ENCODE data around the gene TMEM187. TPM values are rescaled to one million over a fixed set of nuclear protein-coding genes. Genes with fewer than 3 reads are reported as not detected.
A peak's percentile ranks its signal among the peaks of the same experiment; 100 is the strongest.

The TMEM187 gene
- total and polyA plus RNA-seq, 4 donors = 1.8 to 11.4 (median 5.9) TPM

GRCh38 chrX:154010330-154011087 is 38.0 kb downstream of the TMEM187 start:
- TF ChIP-seq CTCF (IDR thresholded peaks at IDR 0.05; ENCODE audit: control extremely low read depth, extremely low read depth) = no peak
- Histone ChIP-seq H3K4me3 (no peak overlapping the region), H3K4me1 (ENCODE audit: control insufficient read depth in 5 of 5, insufficient read depth in 5 of 5, low read length in 5 of 5) (peaks cover 0 to 5% (median 0%) of the 10 kb centered on the region in 5 donors), H3K9me3 (ENCODE audit: control insufficient read depth in 4 of 4, insufficient read depth in 3 of 4, low read length in 3 of 4) (peaks cover 0 to 5% (median 0%) of the 10 kb centered on the region in 4 donors), H3K36me3 (ENCODE audit: control insufficient read depth in 4 of 4, insufficient read depth in 4 of 4, low read length in 4 of 4) (peaks cover 0 to 7% (median 0%) of the 10 kb centered on the region in 4 donors), H3K27me3 (ENCODE audit: control insufficient read depth in 3 of 3, insufficient read depth in 3 of 3, low read length in 2 of 3) (no peaks in the 10 kb centered on the region), H3K9ac (ENCODE audit: insufficient read depth in 1 of 2, low read length in 2 of 2) (no peak overlapping the region), H3K27ac (ENCODE audit: low read depth in 1 of 2, low read length in 1 of 2) (peak overlapping the region in 1 of 2 donors; percentile 79)
- peak in 1 of 3 donors; percentile 53 for DNase-seq
- ATAC-seq (ENCODE audit: insufficient read depth, low FRiP score) = no peak
- 66 to 79% methylated on average over 18 of the region's 18 CpGs for WGBS, 2 donors

- Histone ChIP-seq H3K9ac (ENCODE audit: insufficient read depth in 1 of 2, low read length in 2 of 2) (no peak overlapping the region), H3K27ac (ENCODE audit: low read depth in 1 of 2, low read length in 1 of 2) (peak overlapping the region in 1 of 2 donors; percentile 5), H3K9me3 (ENCODE audit: control insufficient read depth in 4 of 4, insufficient read depth in 3 of 4, low read length in 3 of 4) (peaks cover 0 to 3% (median 0%) of the 10 kb centered on the region in 4 donors), H3K36me3 (ENCODE audit: control insufficient read depth in 4 of 4, insufficient read depth in 4 of 4, low read length in 4 of 4) (peaks cover 0 to 15% (median 0%) of the 10 kb centered on the region in 4 donors), H3K4me3 (no peak overlapping the region), H3K27me3 (ENCODE audit: control insufficient read depth in 3 of 3, insufficient read depth in 3 of 3, low read length in 2 of 3) (no peaks in the 10 kb centered on the region), H3K4me1 (ENCODE audit: control insufficient read depth in 5 of 5, insufficient read depth in 5 of 5, low read length in 5 of 5) (peaks cover 0 to 5% (median 0%) of the 10 kb centered on the region in 5 donors)
- WGBS, 2 donors = 82 to 96% methylated on average over 16 to 18 of the region's 18 CpGs
- DNase-seq (no peak), ATAC-seq (ENCODE audit: insufficient read depth, low FRiP score) (no peak)
- no peak for TF ChIP-seq CTCF (IDR thresholded peaks at IDR 0.05; ENCODE audit: control extremely low read depth, extremely low read depth)
These were observed 39.1 kb downstream of the TMEM187 start for GRCh38 chrX:154011376-154012335.

- no peak overlapping the region for H3K4me3 ChIP-seq
- H3K27ac ChIP-seq (ENCODE audit: low read depth in 1 of 2, low read length in 1 of 2) = peak overlapping the region in 1 of 2 donors; percentile 15
- DNase-seq (peak in 2 of 3 donors; percentile 44 to 59), ATAC-seq (ENCODE audit: insufficient read depth, low FRiP score) (no peak)
- peaks cover 0 to 5% (median 0%) of the 10 kb centered on the region in 5 donors for H3K4me1 ChIP-seq (ENCODE audit: control insufficient read depth in 5 of 5, insufficient read depth in 5 of 5, low read length in 5 of 5)
- H3K9ac ChIP-seq (ENCODE audit: insufficient read depth in 1 of 2, low read length in 2 of 2) = no peak overlapping the region
- no peaks in the 10 kb centered on the region for H3K27me3 ChIP-seq (ENCODE audit: control insufficient read depth in 3 of 3, insufficient read depth in 3 of 3, low read length in 2 of 3)
- WGBS, 2 donors = 79 to 90% methylated on average over 15 to 17 of the region's 17 CpGs
- TF ChIP-seq CTCF (IDR thresholded peaks at IDR 0.05; ENCODE audit: control extremely low read depth, extremely low read depth) = no peak
- peaks cover 0 to 22% (median 2%) of the 10 kb centered on the region in 4 donors for H3K36me3 ChIP-seq (ENCODE audit: control insufficient read depth in 4 of 4, insufficient read depth in 4 of 4, low read length in 4 of 4)
- no peaks in the 10 kb centered on the region for H3K9me3 ChIP-seq (ENCODE audit: control insufficient read depth in 4 of 4, insufficient read depth in 3 of 4, low read length in 3 of 4)
These were observed 39.9 kb downstream of the TMEM187 start for GRCh38 chrX:154012336-154012991.

Measured in lung (tissue), 12 donors.